Hematopoietic multipotent progenitor cell (in vitro differentiated cells): ENCODE data around the gene GAK. TPM values are rescaled to one million over a fixed set of nuclear protein-coding genes. Genes with fewer than 3 reads are reported as not detected.
"Not testable (repeated sequence)": the region's sequence is repeated elsewhere in the genome, so short reads cannot be mapped to it uniquely, and the experiment has no call there.

Experiments used
- DNase-seq, 3 donors: peaks; one replicate each; pipeline ENCODE4 v3.0.0-alpha.2; 2011 to 2015; ENCODE audit warnings: low read depth in 2 of 3, low spot score in 2 of 3
- total RNA-seq: library from RNA; depleted of rRNA; stranded (reverse); fragments of >200 nt; gene quantifications from one replicate; pipeline ENCODE4 v1.2.3, GENCODE V29; 2012

GAK gene
- total RNA-seq, 1 donor: 107 TPM

DNA sequence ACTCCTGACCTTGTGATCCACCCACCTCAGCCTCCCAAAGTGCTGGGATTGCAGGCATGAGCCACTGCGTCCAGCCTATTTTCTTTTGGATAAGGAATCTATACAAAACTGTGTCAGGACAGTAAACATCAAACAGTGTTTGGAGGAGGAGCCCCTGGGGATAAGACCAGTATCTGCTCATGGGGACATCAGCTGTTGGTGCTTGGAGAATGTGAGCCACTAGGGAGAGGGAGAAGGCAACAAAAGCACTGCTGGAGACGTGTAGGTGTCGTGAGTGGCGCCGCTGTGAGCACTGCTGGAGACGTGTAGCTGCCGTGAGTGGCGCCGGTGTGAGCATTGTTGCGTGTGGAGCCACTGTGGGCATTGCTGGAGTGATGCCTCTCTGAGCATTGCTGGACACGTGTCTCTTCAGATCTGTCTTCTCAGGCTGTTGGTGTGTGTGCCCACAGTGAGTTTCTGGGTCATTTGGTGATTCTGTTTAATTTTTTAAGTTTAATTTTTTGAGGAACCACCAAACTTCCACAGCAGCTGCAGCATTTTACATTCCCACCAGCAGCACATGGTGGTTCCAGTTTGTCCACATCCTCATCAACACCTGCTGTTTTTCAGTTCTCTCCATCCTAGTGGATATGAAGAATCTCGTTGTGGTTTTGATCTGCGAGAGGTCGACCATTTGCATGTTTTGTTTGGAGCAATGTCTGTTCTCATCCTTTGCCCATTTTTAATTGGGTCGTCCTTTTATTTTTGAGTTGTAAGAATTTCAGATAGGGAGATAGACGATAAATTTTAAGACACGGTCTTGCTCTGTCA is 22.3 kb upstream of the GAK start:
- DNase-seq: no peak

GRCh38 chr4:953574-953915 is 21.4 kb upstream of the GAK start:
- DNase-seq: no peak

- no peak for DNase-seq
Measured at GRCh38 chr4:952881-953573, 20.9 kb upstream of the GAK start.

GRCh38 chr4:951594-952468 is 19.7 kb upstream of the GAK start:
- no peak for DNase-seq

GRCh38 chr4:951186-951585 is 19.1 kb upstream of the GAK start:
- no peak for DNase-seq

DNA sequence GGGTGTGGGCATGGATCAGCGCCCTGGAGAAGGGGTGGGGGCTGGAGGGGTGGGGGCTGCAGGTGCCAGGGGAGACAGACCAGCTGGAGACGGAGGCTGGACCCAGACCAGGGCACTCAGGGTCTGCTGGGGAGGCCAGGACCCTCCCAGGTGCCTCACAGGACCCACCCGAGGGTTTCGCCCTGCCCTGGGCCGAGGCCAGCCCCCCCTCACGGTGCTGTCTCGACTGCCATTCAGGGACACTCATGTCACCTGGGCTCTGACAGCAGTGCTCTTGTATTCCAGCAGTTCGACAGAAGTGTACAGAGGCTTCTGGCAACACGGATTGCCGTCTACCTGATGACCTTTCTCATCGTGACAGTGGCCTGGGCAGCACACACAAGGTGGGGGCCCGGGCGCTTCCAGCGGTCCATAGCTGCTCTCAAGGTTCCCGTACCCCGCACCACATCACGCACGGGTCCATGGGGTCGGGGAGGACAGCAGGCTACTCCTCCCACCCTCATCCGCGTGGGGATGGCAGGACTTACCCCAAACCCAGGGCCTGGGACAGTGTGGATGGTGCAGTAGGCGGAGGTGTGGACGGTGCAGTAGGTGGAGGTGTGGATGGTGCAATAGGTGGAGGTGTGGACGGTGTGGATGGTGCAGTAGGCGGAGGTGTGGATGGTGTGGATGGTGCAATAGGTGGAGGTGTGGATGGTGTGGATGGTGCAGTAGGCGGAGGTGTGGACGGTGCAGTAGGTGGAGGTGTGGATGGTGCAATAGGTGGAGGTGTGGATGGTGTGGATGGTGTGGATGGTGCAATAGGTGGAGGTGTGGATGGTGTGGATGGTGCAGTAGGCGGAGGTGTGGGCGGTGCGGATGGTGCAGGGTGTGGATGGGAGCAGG is 18.3 kb upstream of the GAK start:
- no peak for DNase-seq

DNA sequence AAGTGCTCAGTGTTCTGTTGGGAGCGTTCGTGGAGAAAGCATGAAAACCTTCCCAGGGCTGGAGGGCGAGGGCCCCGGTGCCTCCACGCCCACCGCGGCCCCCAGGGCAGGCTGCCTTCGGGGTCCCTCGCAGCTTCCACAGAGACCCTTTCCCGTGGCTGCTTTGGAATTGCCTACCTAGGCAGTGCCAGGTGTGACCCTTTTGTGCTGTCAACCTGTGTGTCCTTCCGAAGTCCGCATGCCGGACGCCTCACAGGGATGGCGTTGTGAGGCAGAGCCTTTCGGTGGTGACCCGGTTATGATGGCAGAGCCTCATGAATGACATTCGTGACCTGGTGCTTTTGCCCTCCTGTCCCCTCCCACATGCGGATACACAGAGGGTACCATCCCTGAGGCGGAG is 17.5 kb upstream of the GAK start:
- no peak for DNase-seq

GRCh38 chr4:948936-949300 is 16.8 kb upstream of the GAK start:
- DNase-seq: no peak

DNA sequence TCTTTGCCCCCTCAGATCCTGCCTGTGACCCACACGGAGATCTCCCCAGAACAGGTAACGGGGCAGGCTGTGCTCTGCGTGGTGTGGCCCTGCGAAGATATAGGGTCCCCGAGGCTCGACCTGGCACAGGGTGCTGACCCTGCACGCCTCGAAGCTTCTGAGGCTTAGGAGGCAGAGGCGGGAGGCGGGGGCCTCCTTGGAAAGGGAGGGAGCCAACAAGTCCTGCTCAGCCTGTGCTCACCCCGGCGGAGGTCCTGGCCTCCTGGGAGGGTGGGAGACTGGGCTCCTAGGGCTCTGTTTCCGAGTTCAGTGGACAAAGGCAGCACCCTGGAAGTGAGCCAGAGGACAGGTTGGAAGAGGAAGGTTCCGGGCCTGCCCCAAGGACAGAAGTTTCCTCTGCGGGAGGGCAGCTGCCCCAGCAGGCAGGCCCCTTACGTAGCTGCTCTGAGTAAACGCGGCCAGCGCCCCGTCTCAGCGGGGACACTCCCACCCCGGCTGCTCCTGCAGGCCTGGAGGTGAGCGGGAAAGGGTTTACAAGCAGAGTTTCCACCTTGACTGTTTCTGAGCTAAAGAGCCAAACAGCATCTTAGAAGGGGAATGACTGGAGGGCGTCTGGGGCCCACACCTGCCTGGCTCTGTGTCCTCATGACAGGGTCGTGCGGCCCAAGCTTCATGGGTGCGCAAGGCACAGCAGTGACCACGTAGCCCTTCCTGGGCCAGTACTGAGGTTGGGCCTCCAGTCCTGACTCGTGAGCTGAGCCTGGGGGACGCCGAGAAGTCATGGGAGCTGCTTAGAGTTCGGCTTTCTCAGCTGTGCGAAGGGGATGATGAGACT is 16.2 kb upstream of the GAK start:
- DNase-seq: no peak

DNA sequence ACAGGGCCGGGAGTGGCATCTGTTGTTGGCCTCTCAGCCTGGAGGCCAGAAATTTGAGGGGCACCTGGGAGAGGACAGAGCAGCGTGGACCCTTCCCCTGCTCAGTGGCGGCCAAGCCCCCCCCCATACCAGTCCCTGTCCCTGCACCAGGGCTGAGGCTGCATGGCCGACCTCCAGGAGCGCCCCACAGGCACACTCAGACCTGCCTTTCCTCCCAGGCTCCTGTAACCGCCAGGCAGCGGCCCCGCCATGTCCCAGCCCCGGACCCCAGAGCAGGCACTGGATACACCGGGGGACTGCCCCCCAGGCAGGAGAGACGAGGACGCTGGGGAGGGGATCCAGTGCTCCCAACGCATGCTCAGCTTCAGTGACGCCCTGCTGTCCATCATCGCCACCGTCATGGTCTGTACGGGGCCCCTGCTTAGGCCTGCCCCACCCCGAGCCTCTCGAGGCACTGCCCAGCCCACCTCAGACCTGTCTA is 15.4 kb upstream of the GAK start:
- DNase-seq: no peak

DNA sequence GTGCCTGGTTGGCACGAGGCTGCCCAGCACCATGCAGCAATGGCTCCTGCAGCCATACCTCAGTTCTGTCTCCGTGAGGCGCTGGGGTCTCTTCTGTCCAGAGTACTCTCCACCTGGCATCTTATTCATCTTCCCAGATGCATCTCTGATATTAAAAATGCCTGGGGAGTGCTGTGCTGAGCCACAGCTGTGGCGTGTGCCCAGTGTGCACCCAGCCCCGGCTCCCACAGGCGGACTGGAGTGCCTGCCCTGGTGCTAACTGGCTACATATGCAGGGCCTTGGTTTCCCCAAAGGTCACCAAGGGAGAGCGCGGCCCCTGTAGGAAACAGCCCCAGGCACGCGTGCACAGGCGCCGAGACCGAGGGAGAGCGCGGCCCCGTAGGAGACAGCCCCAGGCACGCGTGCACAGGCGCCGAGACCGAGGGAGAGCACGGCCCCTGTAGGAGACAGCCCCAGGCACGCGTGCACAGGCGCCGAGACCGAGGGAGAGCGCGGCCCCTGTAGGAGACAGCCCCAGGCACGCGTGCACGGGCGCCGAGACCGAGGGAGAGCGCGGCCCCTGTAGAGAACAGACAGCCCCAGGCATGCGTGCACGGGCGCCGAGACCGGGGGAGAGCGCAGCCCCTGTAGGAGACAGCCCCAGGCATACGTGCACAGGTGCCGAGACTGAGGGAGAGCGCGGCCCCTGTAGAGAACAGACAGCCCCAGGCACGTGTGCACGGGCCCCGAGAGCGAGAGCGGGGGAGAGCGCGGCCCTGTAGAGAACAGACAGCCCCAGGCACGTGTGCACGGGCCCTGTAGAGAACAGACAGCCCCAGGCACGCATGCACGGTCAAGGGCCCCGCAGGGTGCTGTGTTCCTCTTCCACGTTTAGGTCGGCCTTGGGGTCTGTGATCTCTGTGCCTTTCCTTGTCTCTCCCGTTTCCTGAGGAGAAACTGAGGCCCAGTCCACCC is 14.7 kb upstream of the GAK start:
- no peak for DNase-seq

GRCh38 chr4:946103-946450 is 14.0 kb upstream of the GAK start:
- DNase-seq: no peak

DNA sequence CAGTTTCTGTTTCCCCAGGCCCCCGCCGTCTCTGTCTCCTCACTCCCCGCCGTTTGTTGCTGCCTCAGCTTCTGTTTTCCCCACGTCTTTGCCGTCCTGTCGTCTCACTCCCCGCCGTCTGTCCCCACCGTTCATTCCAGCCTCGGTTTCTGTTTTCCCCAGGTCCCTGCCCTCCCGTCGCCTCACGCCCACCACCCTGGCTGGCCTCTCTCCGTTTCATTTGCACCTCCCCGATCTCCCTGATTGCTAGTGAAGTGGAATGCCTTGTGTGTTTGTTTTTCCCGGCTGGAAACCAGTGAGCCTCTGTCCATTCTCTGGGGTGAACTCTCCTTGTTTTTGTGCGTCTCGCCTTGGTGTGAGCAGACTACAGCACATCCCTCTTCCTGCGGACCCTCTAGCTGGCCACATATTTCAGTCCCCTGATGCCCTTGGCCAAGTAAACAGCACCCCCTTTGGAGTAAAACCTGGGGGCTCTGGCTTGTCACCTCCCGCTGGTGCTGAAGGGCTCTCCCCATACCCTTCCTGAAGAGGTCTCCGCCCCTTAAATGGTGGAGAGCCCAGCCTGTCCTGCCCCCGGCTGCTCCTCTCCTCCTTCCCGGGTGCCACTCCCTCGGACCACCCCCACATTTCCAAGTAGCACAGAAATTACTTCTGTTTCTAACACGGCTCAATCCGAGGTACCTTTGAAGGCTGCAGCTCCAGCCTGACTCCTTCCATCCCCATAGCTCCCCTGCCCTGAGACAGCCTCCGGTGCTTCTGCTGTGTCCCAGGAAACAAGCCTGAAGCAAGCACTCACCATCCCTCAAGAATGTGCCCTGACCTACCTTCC is 13.4 kb upstream of the GAK start:
- no peak for DNase-seq

- not testable (repeated sequence) for DNase-seq
Measured at GRCh38 chr4:939508-939907, 7.4 kb upstream of the GAK start.

DNA sequence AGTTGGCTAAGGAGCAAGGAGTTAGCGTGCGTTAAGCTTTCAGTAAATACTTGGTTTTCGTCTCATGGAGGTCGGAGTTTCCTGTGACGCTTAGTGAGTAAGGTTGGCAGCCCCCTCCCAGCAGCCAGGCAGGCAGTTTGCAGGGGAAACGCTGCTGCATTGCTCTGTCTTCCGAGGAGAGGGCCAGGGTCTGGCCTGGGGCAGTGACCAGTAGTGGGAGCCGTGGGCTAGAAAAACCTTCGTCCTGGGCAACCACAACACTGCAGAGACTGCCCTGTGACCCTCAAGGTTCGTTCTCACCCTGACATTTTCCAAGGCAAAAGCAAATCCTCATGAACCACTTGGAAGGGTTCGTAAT is 576 bp upstream of the GAK start:
- no peak for DNase-seq

DNA sequence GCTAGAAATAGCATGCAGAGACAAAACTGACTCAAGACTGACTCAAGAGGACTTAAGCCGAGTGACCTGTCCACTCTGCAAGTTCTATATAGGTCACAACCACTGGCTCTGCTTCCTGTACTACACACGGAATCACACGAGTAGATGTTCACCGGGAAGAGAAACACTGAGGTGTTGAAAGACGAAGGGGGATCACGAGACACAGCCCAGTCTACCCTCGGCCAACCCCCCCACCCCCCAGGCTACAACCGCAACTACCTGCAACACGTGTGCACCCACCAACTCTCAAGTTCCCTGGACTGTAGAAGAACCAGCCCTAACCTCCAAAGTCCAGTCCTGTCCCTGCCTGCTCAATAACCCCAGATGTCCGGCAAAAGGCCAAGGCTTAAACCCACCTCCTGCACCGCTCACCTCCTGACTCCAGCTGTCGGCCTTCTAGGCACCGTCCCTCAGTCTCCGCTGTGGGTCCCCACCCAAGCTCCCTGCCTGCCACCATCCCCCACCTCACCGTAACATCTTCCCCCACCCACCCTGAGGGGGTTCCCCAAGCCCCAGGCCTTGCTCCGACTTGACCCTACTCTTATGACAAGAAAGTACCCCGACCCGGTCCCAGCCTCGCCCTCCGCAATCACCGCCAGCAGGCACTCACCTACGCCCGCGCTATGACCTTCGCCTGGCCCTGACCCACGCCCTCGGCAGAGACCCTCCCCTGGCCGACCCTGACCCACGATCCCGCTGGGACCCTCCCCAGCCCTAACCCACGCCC is 739 bp downstream of the GAK start:
- peak in 1 of 3 donors; percentile 26 for DNase-seq

- no peak for DNase-seq
Measured at GRCh38 chr4:930827-931193, 1.3 kb downstream of the GAK start.
